Thyroid gland (tissue), 4 donors: ENCODE results near the gene THSD7A.

Experiments
- CTCF ChIP-seq, 6 experiments: fragments of 200-600 bp in 3 of 6; fragments of 450-650 bp in 3 of 6; sonication (generic) in 3 of 6; IDR thresholded peaks; one replicate each; pipeline ENCODE4 v1.5.1; 2016 to 2019; ENCODE audit warnings: antibody characterized with exemption in 6 of 6, mild to moderate bottlenecking in 2 of 6, inconsistent platforms in 1 of 6, moderate library complexity in 1 of 6
- POLR2A ChIP-seq, 2 donors: fragments of 450-650 bp; IDR thresholded peaks; one replicate each; pipeline ENCODE4 v1.6.1; 2017; ENCODE audit warnings: antibody characterized with exemption in 2 of 2, mild to moderate bottlenecking in 2 of 2, moderate library complexity in 1 of 2

GRCh38 chr7:11343818-11344413 lies 488.1 kb downstream of the THSD7A start:
- TF ChIP-seq POLR2A (IDR thresholded peaks at IDR 0.05) = no peak
- peak; percentile 34 to 81 (median 66) for TF ChIP-seq CTCF (IDR thresholded peaks at IDR 0.05)
